Activated CD4-positive, alpha-beta T cell treated with anti-CD3 and anti-CD28 coated beads for 4 hours (primary cell): ENCODE measurements around the gene MYBBP1A.

Experiments used
- DNase-seq, 2 donors: peaks; one replicate each; pipeline ENCODE4 v3.0.0-alpha.2; 2020

MYBBP1A gene

DNA sequence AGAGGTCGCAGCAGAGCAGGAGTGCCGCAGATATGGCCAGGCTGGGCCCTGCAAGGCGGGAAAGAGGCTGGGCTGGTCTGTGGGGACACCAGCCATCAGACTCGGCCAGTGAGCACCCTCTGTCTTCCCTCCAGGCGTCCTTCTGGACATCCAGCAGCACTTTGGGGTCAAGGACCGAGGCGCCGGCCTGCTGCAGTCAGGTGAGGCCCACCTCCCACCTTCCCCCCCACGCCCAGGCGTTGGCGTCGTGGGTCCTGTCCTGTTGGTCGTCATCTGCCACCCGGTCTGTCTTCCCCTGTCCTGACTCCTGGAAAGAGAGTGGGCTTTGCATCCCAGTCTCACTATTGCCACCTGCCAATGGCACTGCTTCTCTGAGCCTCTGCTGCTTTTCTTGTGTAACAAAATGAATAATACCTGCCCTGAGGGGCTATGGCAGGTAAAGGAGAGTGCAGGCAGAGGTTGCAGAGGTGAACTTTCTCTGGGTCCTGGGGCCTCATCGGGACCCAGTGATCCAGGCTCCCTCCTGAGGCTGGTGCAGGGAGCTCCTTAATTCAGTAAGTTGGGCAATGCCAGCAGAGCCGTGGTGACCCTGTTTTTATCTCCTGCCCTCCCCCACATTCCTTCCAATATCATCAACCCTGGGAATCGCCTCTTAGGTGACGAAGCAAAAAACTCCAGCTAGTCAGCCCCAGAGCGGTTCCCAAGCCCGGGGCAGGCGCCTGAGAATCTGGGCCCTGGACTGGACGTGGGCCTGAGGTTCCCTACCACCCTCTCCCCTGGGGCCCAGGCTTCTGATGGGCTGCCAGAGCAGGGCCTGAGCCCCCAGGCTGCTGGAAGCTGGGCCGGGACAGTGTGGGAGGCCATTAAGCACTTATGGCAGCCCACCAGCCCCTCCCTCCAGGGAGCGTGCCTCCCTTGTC is 41.8 kb downstream of the MYBBP1A start:
- no peak for DNase-seq

DNA sequence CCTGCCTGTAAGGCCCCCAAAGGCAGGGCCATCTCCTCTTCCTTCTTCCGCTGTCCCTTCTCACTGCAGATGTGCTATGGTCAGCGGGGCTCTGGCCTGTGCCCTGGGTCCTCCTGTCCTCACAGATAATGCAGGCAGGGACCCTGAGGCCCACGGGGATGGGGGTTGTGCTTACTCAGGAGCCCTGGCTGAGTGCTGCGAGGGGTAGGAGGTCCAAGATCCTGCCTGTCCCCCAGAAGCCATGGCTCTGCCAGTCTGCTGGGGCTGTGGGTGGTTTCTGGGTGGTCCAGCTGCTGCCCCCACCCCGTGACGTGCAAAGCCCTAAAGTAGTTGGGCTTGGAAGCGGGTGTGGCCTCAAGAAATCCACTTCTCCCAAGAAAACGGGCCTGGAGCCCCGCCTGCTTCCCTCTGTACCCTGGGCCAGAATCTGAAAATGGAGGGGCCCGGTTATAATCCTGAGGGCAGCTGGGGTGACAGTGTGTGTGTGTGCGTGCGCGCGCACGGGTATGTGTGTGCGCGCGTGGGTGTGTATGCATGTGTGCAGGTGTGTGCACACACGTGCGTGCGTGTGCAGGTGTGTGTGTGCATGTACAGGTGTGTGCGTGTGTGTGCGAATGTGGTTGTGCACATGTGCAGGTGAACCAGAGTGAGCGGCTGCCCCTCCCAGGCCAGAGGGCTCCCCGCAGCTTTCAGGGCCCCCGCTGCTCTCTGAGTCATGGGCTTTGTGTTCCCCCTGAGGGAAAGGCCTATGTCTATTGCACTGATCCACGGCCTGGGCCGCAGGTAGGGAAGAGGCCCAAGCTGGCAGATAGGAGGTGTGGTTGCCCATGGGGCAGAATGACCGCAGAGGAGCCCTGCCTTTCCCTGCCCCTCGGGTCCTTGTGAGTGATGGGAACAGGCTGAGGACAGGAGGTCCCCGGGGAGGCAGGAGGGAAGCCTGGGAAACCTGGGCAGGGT is 42.8 kb downstream of the MYBBP1A start:
- no peak for DNase-seq

DNA sequence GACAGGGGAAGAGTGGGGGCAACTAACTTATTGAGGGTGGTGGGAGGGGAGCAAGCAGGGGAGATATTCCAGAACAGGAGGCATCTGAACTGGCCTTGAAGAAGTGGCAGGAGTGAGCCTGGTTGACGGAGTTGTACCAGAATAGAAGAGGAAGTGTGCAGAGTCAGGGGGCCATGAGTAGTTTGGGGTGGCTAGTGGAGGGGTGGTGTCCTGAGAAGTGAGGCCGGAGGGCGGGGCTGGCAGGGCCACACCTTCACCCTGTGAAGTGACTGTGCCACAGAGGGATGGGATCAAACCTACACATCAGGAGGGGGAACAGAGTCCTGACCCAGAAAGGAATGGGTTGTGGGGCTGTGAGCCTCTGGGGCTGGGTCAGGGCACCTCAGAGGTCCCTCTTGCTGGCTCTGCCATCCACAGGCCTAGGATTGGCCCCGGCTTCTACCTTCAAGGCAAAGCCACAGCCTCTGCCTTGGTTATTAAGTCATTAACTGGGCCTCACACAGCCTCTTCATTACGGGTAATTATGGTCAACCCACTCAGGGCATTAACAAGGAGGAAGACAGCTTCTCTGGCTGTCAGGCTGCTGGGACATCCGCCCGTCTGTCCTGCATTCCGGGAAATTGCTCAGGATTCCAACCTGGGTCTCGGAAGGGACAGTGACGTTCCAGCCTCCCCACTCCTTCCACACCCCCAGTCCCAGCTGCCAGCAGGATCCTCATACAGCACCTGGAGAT is 43.8 kb downstream of the MYBBP1A start:
- DNase-seq, result no peak

GRCh38 chr17:4510618-4510941 is 44.6 kb downstream of the MYBBP1A start:
- DNase-seq, result no peak

DNA sequence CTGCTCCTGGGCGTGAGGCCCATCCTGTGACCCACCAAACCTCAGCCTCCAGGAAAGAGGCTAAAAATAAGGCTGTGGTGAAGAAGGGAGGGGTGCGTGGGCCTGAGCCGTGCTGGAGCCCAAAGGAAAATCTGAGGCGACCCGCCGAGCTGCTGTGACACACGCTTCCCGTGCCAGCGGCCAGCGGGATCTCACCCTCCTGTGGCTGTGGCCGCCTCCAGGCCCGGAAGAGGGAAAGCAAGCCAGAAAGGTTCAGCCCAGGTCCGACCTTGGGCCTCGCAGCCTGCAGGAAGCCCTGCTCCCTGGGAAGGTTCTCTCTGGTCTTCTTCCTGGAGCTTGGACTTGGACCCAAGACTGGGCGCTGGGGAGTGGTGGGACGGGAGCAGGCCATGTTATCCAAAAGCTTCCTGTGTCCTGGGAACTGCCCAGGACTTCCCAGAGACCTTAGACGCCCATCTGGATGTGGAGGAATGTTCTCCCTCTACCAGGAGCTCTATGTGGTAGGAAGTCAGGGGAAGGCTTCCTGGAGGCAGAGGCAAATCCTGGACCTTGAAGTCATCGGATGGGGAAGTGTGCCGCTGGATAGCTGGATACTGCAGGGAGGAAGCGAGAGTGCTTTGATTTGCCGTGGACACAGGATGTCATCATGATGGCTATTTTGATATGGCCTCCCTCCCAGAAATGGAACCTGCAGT is 45.1 kb downstream of the MYBBP1A start:
- DNase-seq, result no peak

DNA sequence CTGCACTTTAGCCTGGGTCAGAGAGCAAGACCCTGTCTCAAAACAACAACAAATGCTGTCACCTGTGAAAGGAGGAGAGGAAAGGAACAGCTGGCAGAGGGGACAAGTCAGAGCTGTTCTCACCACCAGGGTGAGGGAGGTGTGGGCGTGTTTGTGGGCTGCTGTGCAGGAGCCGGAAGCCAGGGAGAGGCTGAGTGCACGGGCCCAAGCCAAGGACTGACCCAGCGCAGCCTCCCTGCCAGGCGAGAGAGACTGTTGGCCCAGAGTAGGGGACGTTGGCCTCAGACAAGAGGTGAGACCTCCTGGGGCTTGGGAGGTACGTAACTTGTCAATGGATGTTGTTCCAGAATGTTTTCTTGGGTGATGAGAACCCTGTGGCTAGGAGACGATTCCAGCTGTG is 45.8 kb downstream of the MYBBP1A start:
- no peak for DNase-seq

DNA sequence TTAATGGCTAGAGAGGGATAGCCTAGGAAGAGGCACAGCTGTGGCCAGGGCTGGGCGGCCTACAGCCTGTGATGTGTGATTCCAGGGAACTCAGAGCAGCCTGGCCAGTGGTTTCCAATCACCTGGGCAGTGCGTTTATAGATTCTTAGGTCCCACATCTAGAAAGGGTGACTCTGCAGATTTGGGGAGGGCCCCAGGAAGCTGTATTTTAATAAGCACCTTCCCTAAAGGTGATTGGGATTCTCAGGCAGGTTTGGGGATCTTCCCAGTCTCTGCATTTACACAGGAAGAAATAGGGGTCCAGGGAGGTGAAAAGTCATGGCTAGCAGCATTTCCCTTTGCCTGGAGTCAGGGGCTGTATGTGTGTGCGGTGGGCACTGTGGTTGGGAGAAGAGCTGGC is 47.0 kb downstream of the MYBBP1A start:
- DNase-seq, result no peak

GRCh38 chr17:4507361-4508111 is 47.6 kb downstream of the MYBBP1A start:
- DNase-seq, result no peak

- no peak for DNase-seq
These were observed 48.3 kb downstream of the MYBBP1A start for GRCh38 chr17:4506892-4507291.

DNA sequence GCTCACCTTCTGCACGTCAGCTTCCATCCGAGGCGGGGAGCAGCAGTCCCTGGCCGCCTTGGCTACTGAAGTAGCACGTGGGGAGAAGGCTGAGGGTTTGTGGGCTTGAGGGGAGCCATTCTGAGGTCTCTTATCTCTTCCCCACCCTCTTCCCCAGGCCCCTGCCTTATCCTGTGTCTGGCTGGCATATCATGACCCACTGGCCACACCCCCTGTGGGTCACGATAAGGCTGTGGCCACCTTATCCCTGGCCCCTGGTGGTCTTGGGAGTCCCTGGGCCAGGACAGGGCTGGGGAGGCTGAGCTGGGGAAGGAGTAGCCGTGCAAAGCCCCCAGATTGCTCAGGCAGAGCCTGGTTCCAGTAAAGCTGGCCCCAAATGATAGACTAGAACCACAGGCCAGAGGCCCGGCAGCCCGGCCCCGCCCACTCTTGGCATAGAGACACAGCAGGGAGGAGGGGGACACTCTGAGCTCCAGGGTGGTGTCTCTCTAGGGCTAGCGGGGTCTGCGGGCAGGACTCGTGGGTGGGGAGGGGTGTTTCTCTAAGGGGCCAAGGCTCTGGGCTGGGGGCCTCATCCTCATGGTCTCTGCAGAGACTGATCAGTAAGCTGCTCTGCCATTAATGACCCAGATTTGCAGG is 48.9 kb downstream of the MYBBP1A start:
- no peak for DNase-seq

DNA sequence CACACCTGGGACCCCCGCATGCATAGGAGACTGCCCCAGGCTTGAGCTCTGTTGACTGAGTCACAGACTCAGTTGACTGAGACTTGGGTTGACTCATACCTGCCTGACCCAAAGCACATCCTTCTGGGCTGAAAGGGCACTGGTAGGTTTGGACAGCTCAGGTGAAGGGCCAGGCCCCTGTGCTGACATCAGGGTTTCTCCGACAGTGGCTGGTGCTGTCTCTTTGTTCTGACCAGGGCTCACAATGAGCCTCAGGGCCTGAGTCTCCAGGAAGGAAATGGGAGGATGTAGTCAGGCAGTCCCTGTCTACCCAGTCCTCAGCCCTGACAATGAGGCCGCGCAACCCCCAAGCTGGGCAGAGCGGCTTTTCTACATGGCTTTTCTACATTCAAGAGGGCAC is 50.0 kb downstream of the MYBBP1A start:
- DNase-seq, result no peak

GRCh38 chr17:4504188-4504587 is 51.0 kb downstream of the MYBBP1A start:
- DNase-seq, result no peak

DNA sequence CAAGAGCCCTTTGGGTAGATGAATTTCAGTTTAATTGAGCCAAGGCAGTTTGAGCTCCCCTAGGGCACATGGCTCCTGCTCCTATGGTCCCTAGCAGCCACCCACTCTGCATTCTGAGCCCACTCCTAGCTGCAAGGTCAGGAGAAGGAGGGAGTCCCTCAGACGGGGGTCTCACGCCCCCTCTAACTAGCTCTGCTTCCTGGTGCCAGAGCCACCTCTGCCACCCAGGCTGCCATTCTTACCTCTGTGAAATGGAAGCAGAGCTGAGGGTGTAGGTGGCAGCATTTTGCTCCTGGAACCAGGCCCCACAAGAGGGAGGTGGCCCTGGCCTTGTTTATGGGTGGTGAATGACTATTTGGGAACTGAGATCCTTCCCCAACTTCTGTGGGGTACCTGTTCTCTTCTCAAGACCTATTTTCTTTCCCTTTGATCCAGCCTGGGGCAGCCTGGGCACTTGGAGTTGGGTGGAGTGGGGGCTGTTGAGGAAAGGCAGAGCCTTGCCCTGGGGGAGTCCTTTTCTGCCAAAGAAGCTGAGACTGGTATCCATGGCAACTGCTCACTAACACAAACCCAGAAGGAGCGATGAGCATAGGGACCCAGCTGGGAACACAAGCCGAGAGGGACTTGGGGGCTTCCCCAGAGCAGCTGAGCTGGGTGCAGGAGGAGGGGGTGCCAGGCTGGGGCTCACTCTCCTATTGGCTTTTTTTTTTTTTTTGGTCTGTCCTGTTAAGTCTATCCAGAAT is 51.7 kb downstream of the MYBBP1A start:
- DNase-seq, result no peak

- DNase-seq, result no peak
These were observed 52.6 kb downstream of the MYBBP1A start for GRCh38 chr17:4502466-4503154.

- DNase-seq, result no peak
These were observed 53.8 kb downstream of the MYBBP1A start for GRCh38 chr17:4501295-4501949.

- no peak for DNase-seq
These were observed 55.0 kb downstream of the MYBBP1A start for GRCh38 chr17:4500191-4500571.

- DNase-seq, result no peak
These were observed 55.6 kb downstream of the MYBBP1A start for GRCh38 chr17:4499431-4500190.
